ENCODE results near the gene EOGT. TPM values are rescaled to one million over a fixed set of nuclear protein-coding genes. Genes with fewer than 3 reads are reported as not detected.

Gene EOGT
- total and polyA plus RNA-seq, 10 of the 15 experiments (the other 5 are each of a cell fraction or from before 2014, with no cell fraction given), result 3.5 to 16.5 (median 8.3) TPM

DNA sequence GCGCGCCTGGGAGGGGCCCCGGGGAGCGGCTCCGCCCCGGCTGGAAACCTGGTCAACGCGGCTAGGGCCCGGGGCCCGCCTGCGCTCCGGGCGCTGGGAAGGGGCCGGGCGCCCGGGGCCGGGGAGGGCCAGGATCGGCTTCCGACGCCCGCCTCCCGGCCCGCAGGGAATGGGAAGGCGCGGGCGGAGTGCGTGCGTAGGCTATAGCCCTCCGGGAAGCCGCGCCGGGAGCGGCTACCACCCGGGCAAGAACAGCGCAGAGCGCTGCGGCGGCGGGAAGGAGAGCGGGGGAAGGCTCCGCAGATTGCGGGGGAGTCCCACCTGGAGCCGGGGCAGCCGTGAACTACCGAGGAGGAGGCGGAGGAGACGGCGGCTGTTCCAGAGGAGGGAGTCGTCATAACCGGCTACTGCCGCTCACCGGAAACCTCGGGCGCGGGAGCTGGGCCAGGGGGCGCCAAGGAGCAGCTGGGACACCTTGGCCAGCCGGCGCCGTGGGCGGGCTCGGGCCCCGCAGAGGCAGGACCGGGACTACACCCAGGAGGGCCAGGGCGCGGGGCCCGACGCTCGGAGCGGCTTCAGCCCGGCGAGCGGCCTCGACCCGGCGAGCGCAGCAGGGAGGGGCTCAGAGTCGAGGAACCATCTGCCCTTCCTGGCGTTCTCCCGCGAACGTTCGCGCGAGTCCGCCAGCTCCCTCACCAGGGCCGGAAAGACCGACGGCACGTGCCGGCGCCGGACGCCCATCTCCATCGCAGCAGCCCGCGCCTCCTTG is at the start of gene EOGT (continued):
- TF ChIP-seq SIN3A (IDR thresholded peaks at IDR 0.05; ENCODE audit: low read depth, low read length), result 0 out of 2 replicates have a peak, but pooled peaks have one; percentile 37
- no peak for TF ChIP-seq NFIC (IDR thresholded peaks at IDR 0.05; ENCODE audit: low read depth, low read length)
- TF ChIP-seq SUPT20H (IDR thresholded peaks at IDR 0.05; ENCODE audit: borderline replicate concordance, control insufficient read depth, low read depth, low read length), result no peak
- TF ChIP-seq, protein P1, sequence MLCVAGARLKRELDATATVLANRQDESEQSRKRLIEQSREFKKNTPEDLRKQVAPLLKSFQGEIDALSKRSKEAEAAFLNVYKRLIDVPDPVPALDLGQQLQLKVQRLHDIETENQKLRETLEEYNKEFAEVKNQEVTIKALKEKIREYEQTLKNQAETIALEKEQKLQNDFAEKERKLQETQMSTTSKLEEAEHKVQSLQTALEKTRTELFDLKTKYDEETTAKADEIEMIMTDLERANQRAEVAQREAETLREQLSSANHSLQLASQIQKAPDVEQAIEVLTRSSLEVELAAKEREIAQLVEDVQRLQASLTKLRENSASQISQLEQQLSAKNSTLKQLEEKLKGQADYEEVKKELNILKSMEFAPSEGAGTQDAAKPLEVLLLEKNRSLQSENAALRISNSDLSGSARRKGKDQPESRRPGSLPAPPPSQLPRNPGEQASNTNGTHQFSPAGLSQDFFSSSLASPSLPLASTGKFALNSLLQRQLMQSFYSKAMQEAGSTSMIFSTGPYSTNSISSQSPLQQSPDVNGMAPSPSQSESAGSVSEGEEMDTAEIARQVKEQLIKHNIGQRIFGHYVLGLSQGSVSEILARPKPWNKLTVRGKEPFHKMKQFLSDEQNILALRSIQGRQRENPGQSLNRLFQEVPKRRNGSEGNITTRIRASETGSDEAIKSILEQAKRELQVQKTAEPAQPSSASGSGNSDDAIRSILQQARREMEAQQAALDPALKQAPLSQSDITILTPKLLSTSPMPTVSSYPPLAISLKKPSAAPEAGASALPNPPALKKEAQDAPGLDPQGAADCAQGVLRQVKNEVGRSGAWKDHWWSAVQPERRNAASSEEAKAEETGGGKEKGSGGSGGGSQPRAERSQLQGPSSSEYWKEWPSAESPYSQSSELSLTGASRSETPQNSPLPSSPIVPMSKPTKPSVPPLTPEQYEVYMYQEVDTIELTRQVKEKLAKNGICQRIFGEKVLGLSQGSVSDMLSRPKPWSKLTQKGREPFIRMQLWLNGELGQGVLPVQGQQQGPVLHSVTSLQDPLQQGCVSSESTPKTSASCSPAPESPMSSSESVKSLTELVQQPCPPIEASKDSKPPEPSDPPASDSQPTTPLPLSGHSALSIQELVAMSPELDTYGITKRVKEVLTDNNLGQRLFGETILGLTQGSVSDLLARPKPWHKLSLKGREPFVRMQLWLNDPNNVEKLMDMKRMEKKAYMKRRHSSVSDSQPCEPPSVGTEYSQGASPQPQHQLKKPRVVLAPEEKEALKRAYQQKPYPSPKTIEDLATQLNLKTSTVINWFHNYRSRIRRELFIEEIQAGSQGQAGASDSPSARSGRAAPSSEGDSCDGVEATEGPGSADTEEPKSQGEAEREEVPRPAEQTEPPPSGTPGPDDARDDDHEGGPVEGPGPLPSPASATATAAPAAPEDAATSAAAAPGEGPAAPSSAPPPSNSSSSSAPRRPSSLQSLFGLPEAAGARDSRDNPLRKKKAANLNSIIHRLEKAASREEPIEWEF (IDR thresholded peaks at IDR 0.05; ENCODE audit: insufficient replicate concordance, low read depth, low read length), result no peak
- TF ChIP-seq RFX5 (IDR thresholded peaks at IDR 0.05; ENCODE audit: low read depth, low read length), result no peak
- TF ChIP-seq HCFC1 (IDR thresholded peaks at IDR 0.05; ENCODE audit: low read length), result no peak

Measured in GM12878 (cell line).